Spinal cord (tissue), 10 donors: ENCODE data around the gene ERLEC1. TPM values are rescaled to one million over a fixed set of nuclear protein-coding genes. Genes with fewer than 3 reads are reported as not detected.
"Not testable (repeated sequence)": the region's sequence is repeated elsewhere in the genome, so short reads cannot be mapped to it uniquely, and the experiment has no call there.

Experiments used
- DNase-seq, 6 donors: peaks; one replicate each; pipeline versions ENCODE4 v3.0.0 to v3.0.0-alpha.2; 2013 to 2015; ENCODE audit warnings: low spot score in 6 of 6, low read depth in 4 of 6
- H3K27ac ChIP-seq: one replicate; pipeline ENCODE4 v1.5.1; 2013; ENCODE audit warnings: low read depth, low read length, control low read depth
- H3K27me3 ChIP-seq: one replicate; pipeline ENCODE4 v1.6.1; 2013; ENCODE audit warnings: low read length; ENCODE audit not compliant: control insufficient read depth, insufficient read depth
- H3K36me3 ChIP-seq: one replicate; pipeline ENCODE4 v1.6.1; 2013; ENCODE audit warnings: low read length; ENCODE audit not compliant: control insufficient read depth, insufficient read depth
- H3K4me1 ChIP-seq: one replicate; pipeline ENCODE4 v1.6.1; 2013; ENCODE audit warnings: low read length; ENCODE audit not compliant: control insufficient read depth, insufficient read depth
- H3K4me3 ChIP-seq: one replicate; pipeline ENCODE4 v1.5.1; 2013; ENCODE audit warnings: low read depth, low read length, control low read depth
- H3K9me3 ChIP-seq: one replicate; pipeline ENCODE4 v1.6.1; 2013; ENCODE audit warnings: low read length; ENCODE audit not compliant: control insufficient read depth, insufficient read depth
- WGBS: methylation state at CpG from one replicate; pipeline ENCODE4 v1.1.5; 2013; ENCODE audit warnings: missing lambda C conversion rate; ENCODE audit not compliant: insufficient coverage; 5-methylcytosine and 5-hydroxymethylcytosine counted together
- polyA plus RNA-seq, 2 donors: library from polyadenylated mRNA; unstranded; fragments of 120-200 nt; gene quantifications; one replicate each; pipeline ENCODE4 v1.2.1, GENCODE V29; 2013; ENCODE audit not compliant: insufficient read length in 2 of 2
- total RNA-seq, 2 donors: library from RNA; depleted of rRNA in 1 of 2; stranded (reverse); fragments of 120-200 nt in 1 of 2; fragments of >200 nt in 1 of 2; gene quantifications; one replicate each; pipeline versions ENCODE4 v1.2.3 to v1.2.4, GENCODE V29; 2013 to 2014
- donor health status: healthy.

The ERLEC1 gene
- total and polyA plus RNA-seq, 4 donors: 53.7 to 84.1 (median 61.1) TPM

GRCh38 chr2:53826587-53827397, 39.9 kb downstream of the ERLEC1 start:
- peak in 4 of 6 donors; percentile 50 to 88 (median 68) for DNase-seq
- H3K4me1 ChIP-seq: peaks cover 20% of the 10 kb centered on the region
- H3K4me3 ChIP-seq: no peak overlapping the region
- H3K9me3 ChIP-seq: no peaks in the 10 kb centered on the region
- H3K27ac ChIP-seq: peak overlapping the region; percentile 59
- 0% methylated on average over 1 of the region's 3 CpGs for WGBS
- no peaks in the 10 kb centered on the region for H3K27me3 ChIP-seq
- H3K36me3 ChIP-seq: peaks cover 4% of the 10 kb centered on the region

DNA sequence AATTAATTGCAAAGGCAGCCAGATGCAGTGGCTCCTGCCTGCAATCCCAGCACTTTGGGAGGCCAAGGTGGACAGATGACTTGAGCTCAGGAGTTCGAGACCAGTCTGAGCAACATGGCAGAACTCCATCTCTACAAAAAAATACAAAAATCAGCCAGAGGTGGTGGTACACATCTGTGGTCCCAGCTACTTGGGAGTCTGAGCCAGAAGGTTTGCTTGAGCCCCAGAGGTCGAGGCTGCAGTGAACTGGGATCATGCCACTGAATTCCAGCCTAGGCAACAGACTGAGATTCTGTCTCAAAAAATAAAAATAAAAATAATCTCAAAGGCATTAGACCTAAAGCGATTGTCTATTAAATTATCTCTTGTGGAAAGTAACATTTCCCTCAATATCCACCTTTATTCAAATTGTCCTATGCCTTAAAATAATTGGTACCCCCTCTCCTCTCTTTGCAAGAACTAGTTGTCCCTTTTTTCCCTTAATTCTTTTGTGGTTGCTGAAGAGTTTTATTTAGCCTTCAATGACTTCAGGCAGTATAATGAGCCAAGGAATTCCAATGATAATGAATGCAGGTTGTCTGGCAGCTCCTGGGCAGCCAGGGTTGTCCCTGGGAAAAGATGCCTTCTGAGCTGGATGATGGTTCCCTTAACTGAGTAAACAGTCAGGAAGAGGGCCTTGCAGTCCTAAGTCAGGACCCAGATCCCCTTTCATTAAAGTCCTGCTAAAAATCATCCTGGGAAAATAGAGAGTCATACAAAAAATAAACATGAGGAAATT, 40.7 kb downstream of the ERLEC1 start:
- DNase-seq: peak in 4 of 6 donors; percentile 9 to 72 (median 50)
- Histone ChIP-seq H3K27me3 (no peaks in the 10 kb centered on the region), H3K4me1 (peaks cover 20% of the 10 kb centered on the region), H3K27ac (peak overlapping the region; percentile 59), H3K9me3 (no peaks in the 10 kb centered on the region), H3K36me3 (peaks cover 4% of the 10 kb centered on the region), H3K4me3 (no peak overlapping the region)
- WGBS: 33% methylated on average over 1 of the region's 3 CpGs

DNA sequence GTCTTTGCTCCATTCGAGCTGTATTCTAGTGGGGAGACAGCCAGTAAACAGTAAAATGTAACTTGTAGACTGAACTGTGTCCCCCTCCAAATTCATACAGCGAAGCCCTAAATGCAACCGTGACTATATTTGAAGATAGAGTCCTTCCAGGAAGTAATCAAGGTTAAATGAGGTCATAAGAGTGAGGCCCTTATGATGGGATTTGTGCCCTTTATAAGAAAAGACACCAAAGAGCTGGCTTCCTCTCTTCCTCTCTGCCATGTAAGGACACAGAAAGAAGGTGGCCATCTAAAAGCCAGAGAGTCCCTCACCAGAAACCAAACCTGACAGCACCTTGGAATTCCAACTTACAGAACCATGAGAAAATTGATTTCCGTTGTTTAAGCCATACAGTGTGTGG, 41.5 kb downstream of the ERLEC1 start:
- Histone ChIP-seq H3K4me1 (peaks cover 20% of the 10 kb centered on the region), H3K9me3 (no peaks in the 10 kb centered on the region), H3K36me3 (peaks cover 7% of the 10 kb centered on the region), H3K27ac (peak overlapping the region; percentile 44), H3K27me3 (no peaks in the 10 kb centered on the region), H3K4me3 (no peak overlapping the region)
- 95% methylated on average over 3 of the region's 4 CpGs for WGBS
- DNase-seq: no peak

- Histone ChIP-seq H3K27ac (no peak overlapping the region), H3K36me3 (peaks cover 7% of the 10 kb centered on the region), H3K27me3 (no peaks in the 10 kb centered on the region), H3K4me3 (no peak overlapping the region), H3K9me3 (no peaks in the 10 kb centered on the region), H3K4me1 (peaks cover 20% of the 10 kb centered on the region)
- WGBS: 75% methylated on average over 10 of the region's 11 CpGs
- peak in 2 of 6 donors; percentile 6 to 52 for DNase-seq
Measured at GRCh38 chr2:53829273-53829979, 42.6 kb downstream of the ERLEC1 start.

GRCh38 chr2:53829980-53830290, 43.1 kb downstream of the ERLEC1 start:
- DNase-seq, H3K36me3 ChIP-seq, H3K27me3 ChIP-seq, H3K9me3 ChIP-seq, H3K4me3 ChIP-seq, H3K27ac ChIP-seq: not testable (repeated sequence)
- peaks cover 20% of the 10 kb centered on the region for H3K4me1 ChIP-seq
- 96% methylated on average over 3 of the region's 4 CpGs for WGBS

DNA sequence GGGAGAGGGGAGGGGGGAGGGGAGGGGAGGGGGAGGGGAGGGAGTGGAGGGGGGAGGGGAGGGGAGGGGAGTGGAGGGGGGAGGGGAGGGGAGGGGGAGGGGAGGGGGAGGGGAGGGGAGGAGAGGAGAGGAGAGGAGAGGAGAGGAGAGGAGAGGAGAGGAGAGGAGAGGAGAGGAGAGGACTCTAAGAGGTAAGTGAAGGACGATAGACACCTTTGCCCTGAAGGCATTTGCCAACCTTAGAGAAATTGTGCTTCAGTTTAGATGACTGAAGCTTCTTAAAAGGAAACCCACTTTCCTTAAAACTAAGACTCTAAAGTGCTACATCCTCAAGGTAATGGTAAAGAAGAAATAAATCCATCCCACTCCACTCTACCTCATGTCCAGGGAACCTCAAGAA, 53.7 kb downstream of the ERLEC1 start:
- no peaks in the 10 kb centered on the region for H3K27me3 ChIP-seq
- H3K9me3 ChIP-seq: no peaks in the 10 kb centered on the region
- no peak overlapping the region for H3K4me3 ChIP-seq
- WGBS: no CpG with 5 or more reads among the region's 1 CpG
- no peak for DNase-seq
- peaks cover 6% of the 10 kb centered on the region for H3K36me3 ChIP-seq
- no peak overlapping the region for H3K27ac ChIP-seq
- H3K4me1 ChIP-seq: no peaks in the 10 kb centered on the region

- not testable (repeated sequence) for DNase-seq, H3K9me3 ChIP-seq, H3K4me1 ChIP-seq, H3K27ac ChIP-seq, H3K4me3 ChIP-seq, H3K36me3 ChIP-seq, H3K27me3 ChIP-seq
- WGBS: 90% methylated on average over 2 of the region's 7 CpGs
Measured at GRCh38 chr2:53841651-53842050, 54.8 kb downstream of the ERLEC1 start.

GRCh38 chr2:53842891-53843290, 56.0 kb downstream of the ERLEC1 start:
- H3K27ac ChIP-seq: no peak overlapping the region
- no peaks in the 10 kb centered on the region for H3K27me3 ChIP-seq
- 80% methylated on average over 1 of the region's 3 CpGs for WGBS
- DNase-seq: no peak
- H3K36me3 ChIP-seq: peaks cover 4% of the 10 kb centered on the region
- no peak overlapping the region for H3K4me3 ChIP-seq
- H3K4me1 ChIP-seq: no peaks in the 10 kb centered on the region
- H3K9me3 ChIP-seq: no peaks in the 10 kb centered on the region

GRCh38 chr2:53843595-53843994, 56.8 kb downstream of the ERLEC1 start:
- WGBS: 88% methylated on average over 1 of the region's 2 CpGs
- H3K36me3 ChIP-seq: peaks cover 4% of the 10 kb centered on the region
- DNase-seq: no peak
- H3K4me1 ChIP-seq: no peaks in the 10 kb centered on the region
- no peaks in the 10 kb centered on the region for H3K9me3 ChIP-seq
- H3K4me3 ChIP-seq: no peak overlapping the region
- H3K27ac ChIP-seq: no peak overlapping the region
- no peaks in the 10 kb centered on the region for H3K27me3 ChIP-seq
